Stimulated activated CD8-positive, alpha-beta memory T cell treated with anti-CD3 and anti-CD28 coated beads, Interleukin-2, amount 100 ng/mL, for 1 hour (primary cell): ENCODE data around the gene PSMD11.
"Not testable (repeated sequence)": the region's sequence is repeated elsewhere in the genome, so short reads cannot be mapped to it uniquely, and the experiment has no call there.

Experiments used
- DNase-seq, 2 donors: peaks; one replicate each; pipeline ENCODE4 v3.0.0-alpha.2; 2020; ENCODE audit warnings: low read depth in 2 of 2

Gene PSMD11

GRCh38 chr17:32444301-32445073 is at the start of gene PSMD11:
TSS of gene PSMD11 (plus strand) at chr17:32444510. CDS start at chr17:32444524, 14 bp downstream.
- DNase-seq: peak; percentile 98

GRCh38 chr17:32396343-32396742 is 48.0 kb upstream of the PSMD11 start:
- DNase-seq: no peak

- DNase-seq: no peak
These were observed 45.4 kb upstream of the PSMD11 start for GRCh38 chr17:32398946-32399345.

GRCh38 chr17:32410085-32410484 is 34.2 kb upstream of the PSMD11 start:
- DNase-seq: not testable (repeated sequence)

GRCh38 chr17:32426894-32427293 is 17.4 kb upstream of the PSMD11 start:
- DNase-seq: no peak

GRCh38 chr17:32429598-32429997 is 14.7 kb upstream of the PSMD11 start:
- DNase-seq: no peak

GRCh38 chr17:32440722-32441121 is 3.6 kb upstream of the PSMD11 start:
- DNase-seq: no peak

- no peak for DNase-seq
These were observed 2.4 kb upstream of the PSMD11 start for GRCh38 chr17:32441886-32442285.

- no peak for DNase-seq
These were observed 446 bp upstream of the PSMD11 start for GRCh38 chr17:32443827-32444300.

GRCh38 chr17:32445074-32445415 is 735 bp downstream of the PSMD11 start:
- DNase-seq: peak in 1 of 2 donors; percentile 4

- no peak for DNase-seq
These were observed 1.2 kb downstream of the PSMD11 start for GRCh38 chr17:32445497-32445896.

- no peak for DNase-seq
These were observed 1.7 kb downstream of the PSMD11 start for GRCh38 chr17:32445971-32446370.

GRCh38 chr17:32446949-32447348 is 2.6 kb downstream of the PSMD11 start:
- no peak for DNase-seq

- DNase-seq: no peak
These were observed 5.7 kb downstream of the PSMD11 start for GRCh38 chr17:32449963-32450362.

- DNase-seq: not testable (repeated sequence)
These were observed 6.1 kb downstream of the PSMD11 start for GRCh38 chr17:32450379-32450778.

- DNase-seq: no peak
These were observed 7.6 kb downstream of the PSMD11 start for GRCh38 chr17:32451879-32452278.

GRCh38 chr17:32452281-32452680 is 8.0 kb downstream of the PSMD11 start:
- DNase-seq: no peak

GRCh38 chr17:32453370-32453769 is 9.1 kb downstream of the PSMD11 start:
- DNase-seq: no peak

GRCh38 chr17:32458371-32458770 is 14.1 kb downstream of the PSMD11 start:
- DNase-seq: no peak

GRCh38 chr17:32460054-32460453 is 15.7 kb downstream of the PSMD11 start:
- no peak for DNase-seq

- DNase-seq: no peak
These were observed 17.2 kb downstream of the PSMD11 start for GRCh38 chr17:32461498-32461852.

- DNase-seq: peak; percentile 24 to 45
These were observed 17.7 kb downstream of the PSMD11 start for GRCh38 chr17:32461853-32462617.

GRCh38 chr17:32463304-32463703 is 19.0 kb downstream of the PSMD11 start:
- DNase-seq: no peak
